Measurements from ENCODE around the gene FGFRL1.

- TF ChIP-seq CTCF (IDR thresholded peaks at IDR 0.05): peak; percentile 51
- TF ChIP-seq ZSCAN20 (CRISPR knock-in tag; IDR thresholded peaks at IDR 0.05): no peak
- TF ChIP-seq MAX (IDR thresholded peaks at IDR 0.05): peak; percentile 41
- no peak for TF ChIP-seq REST (IDR thresholded peaks at IDR 0.05)
- TF ChIP-seq POLR2A (IDR thresholded peaks at IDR 0.05; ENCODE audit: low read length): peak; percentile 64
- TF ChIP-seq JUNB (IDR thresholded peaks at IDR 0.05): no peak
Observed at GRCh38 chr4:986879-987623, 24.4 kb upstream of the FGFRL1 start, which contains the start of gene IDUA.
